Measurements from ENCODE around the gene VAMP4. TPM values are rescaled to one million over a fixed set of nuclear protein-coding genes. Genes with fewer than 3 reads are reported as not detected.

VAMP4 gene
- total RNA-seq, 1 donor from 2014 or later, result 16.2 TPM

DNA sequence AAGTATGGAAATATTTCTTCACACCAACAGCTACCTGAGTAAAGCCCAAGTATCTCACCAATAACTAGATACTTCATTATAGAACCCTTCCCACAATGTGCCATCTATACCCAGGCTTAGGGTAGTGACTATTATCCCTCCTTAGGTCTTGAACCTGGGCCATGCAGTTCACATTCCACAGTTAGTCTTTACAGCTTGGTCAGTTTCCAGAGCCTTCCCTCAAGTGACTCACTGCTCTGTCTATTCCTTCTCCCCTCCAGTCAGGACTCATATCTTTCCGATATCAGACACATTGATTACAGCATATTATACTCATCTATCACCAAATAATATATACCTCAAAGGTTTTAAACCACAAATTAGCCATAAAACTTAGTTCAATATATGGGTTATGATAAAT is 23.6 kb downstream of the VAMP4 start:
- DNase-seq (ENCODE audit: low spot score), result no peak
- Mint-ChIP-seq H3K36me3 (peaks cover 9% of the 10 kb centered on the region), H3K27ac (no peak overlapping the region), H3K9me3 (peaks cover 13% of the 10 kb centered on the region), H3K27me3 (ENCODE audit: insufficient read depth, low read depth) (peaks cover 2% of the 10 kb centered on the region), H3K4me1 (no peaks in the 10 kb centered on the region), H3K4me3 (no peak overlapping the region)
- Histone ChIP-seq H3K79me2 (ENCODE audit: low read depth) (no peaks in the 10 kb centered on the region), H3K9ac (no peak overlapping the region), H4K20me1 (ENCODE audit: low read depth) (no peaks in the 10 kb centered on the region), H3K4me3 (no peak overlapping the region), H3K27ac (no peak overlapping the region), H2AFZ (replicated peaks) (no peak overlapping the region), H3K27me3 (no peaks in the 10 kb centered on the region), H3K4me2 (no peak overlapping the region), H3K4me1 (no peaks in the 10 kb centered on the region), H3K9me3 (ENCODE audit: low read depth) (no peaks in the 10 kb centered on the region), H3K36me3 (no peaks in the 10 kb centered on the region), H3F3A (ENCODE audit: low read depth) (no peaks in the 10 kb centered on the region)
- TF ChIP-seq EZH2phosphoT487 (IDR thresholded peaks at IDR 0.05) (no peak), EZH2 (IDR thresholded peaks at IDR 0.05) (no peak)
- TF ChIP-seq, protein P1, sequence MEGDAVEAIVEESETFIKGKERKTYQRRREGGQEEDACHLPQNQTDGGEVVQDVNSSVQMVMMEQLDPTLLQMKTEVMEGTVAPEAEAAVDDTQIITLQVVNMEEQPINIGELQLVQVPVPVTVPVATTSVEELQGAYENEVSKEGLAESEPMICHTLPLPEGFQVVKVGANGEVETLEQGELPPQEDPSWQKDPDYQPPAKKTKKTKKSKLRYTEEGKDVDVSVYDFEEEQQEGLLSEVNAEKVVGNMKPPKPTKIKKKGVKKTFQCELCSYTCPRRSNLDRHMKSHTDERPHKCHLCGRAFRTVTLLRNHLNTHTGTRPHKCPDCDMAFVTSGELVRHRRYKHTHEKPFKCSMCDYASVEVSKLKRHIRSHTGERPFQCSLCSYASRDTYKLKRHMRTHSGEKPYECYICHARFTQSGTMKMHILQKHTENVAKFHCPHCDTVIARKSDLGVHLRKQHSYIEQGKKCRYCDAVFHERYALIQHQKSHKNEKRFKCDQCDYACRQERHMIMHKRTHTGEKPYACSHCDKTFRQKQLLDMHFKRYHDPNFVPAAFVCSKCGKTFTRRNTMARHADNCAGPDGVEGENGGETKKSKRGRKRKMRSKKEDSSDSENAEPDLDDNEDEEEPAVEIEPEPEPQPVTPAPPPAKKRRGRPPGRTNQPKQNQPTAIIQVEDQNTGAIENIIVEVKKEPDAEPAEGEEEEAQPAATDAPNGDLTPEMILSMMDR (IDR thresholded peaks at IDR 0.05), result no peak

DNA sequence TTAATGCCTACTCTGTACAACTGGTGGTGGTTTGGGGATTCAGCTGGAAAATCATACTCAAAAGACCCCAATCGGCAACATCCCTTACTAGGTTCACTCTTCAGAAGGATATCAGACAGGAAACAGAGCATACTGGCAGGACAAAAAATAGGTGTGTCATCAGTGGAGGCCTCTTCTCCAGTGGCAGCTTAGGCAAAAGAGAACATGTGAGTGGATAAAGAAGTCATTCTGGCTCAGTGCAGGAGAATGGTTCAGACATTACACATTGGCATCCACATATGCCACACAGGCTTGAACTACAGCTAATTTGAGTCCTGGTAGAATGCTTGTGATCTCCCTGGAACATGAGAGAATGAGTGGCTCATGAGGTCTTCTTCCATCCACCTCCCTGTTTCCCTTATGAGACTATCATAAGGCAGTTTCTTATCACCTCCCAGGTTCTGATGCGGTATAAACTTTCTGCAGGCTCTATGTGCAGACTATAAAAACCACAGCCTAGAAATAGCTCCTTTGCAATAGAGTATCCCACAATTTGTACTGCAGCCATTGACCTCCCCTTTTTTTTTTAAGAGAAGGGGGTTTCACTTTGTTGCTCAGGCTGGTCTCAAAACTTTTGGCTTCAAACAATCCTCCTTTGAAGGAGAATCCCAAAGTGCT is 24.7 kb downstream of the VAMP4 start:
- no peak for DNase-seq (ENCODE audit: low spot score)
- Histone ChIP-seq H3K9ac (no peak overlapping the region), H3K36me3 (no peaks in the 10 kb centered on the region), H3K27me3 (no peaks in the 10 kb centered on the region), H3K4me3 (no peak overlapping the region), H3F3A (ENCODE audit: low read depth) (no peaks in the 10 kb centered on the region), H4K20me1 (ENCODE audit: low read depth) (no peaks in the 10 kb centered on the region), H3K4me2 (no peak overlapping the region), H3K9me3 (ENCODE audit: low read depth) (no peaks in the 10 kb centered on the region), H2AFZ (replicated peaks) (no peak overlapping the region), H3K27ac (no peak overlapping the region), H3K79me2 (ENCODE audit: low read depth) (no peaks in the 10 kb centered on the region), H3K4me1 (no peaks in the 10 kb centered on the region)
- Mint-ChIP-seq H3K36me3 (peaks cover 4% of the 10 kb centered on the region), H3K27me3 (ENCODE audit: insufficient read depth, low read depth) (peaks cover 2% of the 10 kb centered on the region), H3K4me1 (peaks cover 2% of the 10 kb centered on the region), H3K9me3 (peaks cover 5% of the 10 kb centered on the region), H3K27ac (no peak overlapping the region), H3K4me3 (no peak overlapping the region)
- TF ChIP-seq EZH2 (IDR thresholded peaks at IDR 0.05), result no peak
- TF ChIP-seq, protein P1 (IDR thresholded peaks at IDR 0.05), result no peak

DNA sequence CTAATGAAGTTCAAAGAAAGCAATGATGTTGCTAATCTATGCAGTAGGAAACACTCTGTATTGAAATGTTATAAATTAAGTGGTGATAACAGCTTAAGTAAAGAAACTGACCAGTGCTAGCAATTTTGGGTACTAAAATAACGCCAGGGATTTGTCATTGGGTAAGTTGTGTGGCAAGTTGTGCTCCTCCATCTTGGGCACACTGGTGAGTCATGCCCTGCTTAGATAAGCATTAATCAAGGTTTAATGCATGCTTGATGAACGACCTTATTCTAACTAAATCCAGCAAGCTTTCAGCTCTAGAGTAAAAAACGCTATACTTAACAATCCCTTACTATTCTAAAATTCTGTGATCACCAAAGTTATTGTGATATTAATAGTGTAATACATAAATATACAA is 25.2 kb downstream of the VAMP4 start:
- H3K4me1 ChIP-seq, result no peaks in the 10 kb centered on the region
- H3K79me2 ChIP-seq (ENCODE audit: low read depth), result no peaks in the 10 kb centered on the region
- Mint-ChIP-seq H3K27me3 (ENCODE audit: insufficient read depth, low read depth) (peaks cover 2% of the 10 kb centered on the region), H3K9me3 (peaks cover 5% of the 10 kb centered on the region), H3K4me1 (peaks cover 2% of the 10 kb centered on the region), H3K36me3 (peaks cover 4% of the 10 kb centered on the region), H3K4me3 (no peak overlapping the region), H3K27ac (no peak overlapping the region)
- H3K27me3 ChIP-seq, result no peaks in the 10 kb centered on the region
- no peak overlapping the region for H3K9ac ChIP-seq
- no peak overlapping the region for H3K4me3 ChIP-seq
- H3K27ac ChIP-seq, result no peak overlapping the region
- H3K4me2 ChIP-seq, result no peak overlapping the region
- H3K36me3 ChIP-seq, result no peaks in the 10 kb centered on the region
- DNase-seq (ENCODE audit: low spot score), result no peak
- no peak overlapping the region for H2AFZ ChIP-seq (replicated peaks)
- H3F3A ChIP-seq (ENCODE audit: low read depth), result no peaks in the 10 kb centered on the region
- no peaks in the 10 kb centered on the region for H3K9me3 ChIP-seq (ENCODE audit: low read depth)
- no peak for TF ChIP-seq EZH2 (IDR thresholded peaks at IDR 0.05)
- TF ChIP-seq, protein P1 (IDR thresholded peaks at IDR 0.05), result no peak
- no peak for TF ChIP-seq EZH2phosphoT487 (IDR thresholded peaks at IDR 0.05)
- H4K20me1 ChIP-seq (ENCODE audit: low read depth), result no peaks in the 10 kb centered on the region

All from neural progenitor cell (in vitro differentiated cells).